RWPE2 (cell line): ENCODE data around the gene PPP2R5C.

Experiments
- ATAC-seq: fragments of 200-7000 bp; cut with Tn5 transposase; 3 replicates; pipeline ENCODE4 v1.9.1; 2021; ENCODE audit warnings: low read depth
- DNase-seq: peaks from one replicate; pipeline ENCODE4 v3.0.0-alpha.2; 2020; ENCODE audit warnings: low spot score
- H3K27ac ChIP-seq: fragments of 450-650 bp; 2 replicates; pipeline ENCODE4 v1.5.1; 2017; ENCODE audit warnings: mild to moderate bottlenecking; ENCODE audit not compliant: poor library complexity, severe bottlenecking
- H3K27me3 ChIP-seq: fragments of 250-450 bp; sonication (Bioruptor Pico); 2 replicates; pipeline ENCODE4 v1.5.1; 2021; ENCODE audit warnings: mild to moderate bottlenecking, moderate library complexity; ENCODE audit not compliant: insufficient read depth, poor library complexity, severe bottlenecking
- H3K36me3 ChIP-seq: fragments of 250-450 bp; sonication (Bioruptor Pico); 2 replicates; pipeline ENCODE4 v1.5.1; 2020; ENCODE audit warnings: low read depth, mild to moderate bottlenecking, moderate library complexity
- H3K4me1 ChIP-seq: fragments of 250-450 bp; sonication (Bioruptor Pico); 2 replicates; pipeline ENCODE4 v1.5.1; 2021; ENCODE audit warnings: mild to moderate bottlenecking, moderate library complexity; ENCODE audit not compliant: insufficient read depth, poor library complexity, severe bottlenecking
- H3K4me3 ChIP-seq: fragments of 250-450 bp; sonication (Bioruptor Pico); 2 replicates; pipeline ENCODE4 v1.5.1; 2021; ENCODE audit warnings: mild to moderate bottlenecking, moderate library complexity; ENCODE audit not compliant: severe bottlenecking
- H3K9me3 ChIP-seq: fragments of 250-450 bp; sonication (Bioruptor Pico); 2 replicates; pipeline ENCODE4 v1.5.1; 2021; ENCODE audit warnings: mild to moderate bottlenecking, moderate library complexity; ENCODE audit not compliant: severe bottlenecking
- TF ChIP-seq, protein P1 (sequence below): fragments of 450-650 bp; IDR thresholded peaks from one replicate; pipeline ENCODE4 v1.5.1; 2017; ENCODE audit warnings: mild to moderate bottlenecking, moderate library complexity; ENCODE audit not compliant: poor library complexity, severe bottlenecking

The PPP2R5C gene

DNA sequence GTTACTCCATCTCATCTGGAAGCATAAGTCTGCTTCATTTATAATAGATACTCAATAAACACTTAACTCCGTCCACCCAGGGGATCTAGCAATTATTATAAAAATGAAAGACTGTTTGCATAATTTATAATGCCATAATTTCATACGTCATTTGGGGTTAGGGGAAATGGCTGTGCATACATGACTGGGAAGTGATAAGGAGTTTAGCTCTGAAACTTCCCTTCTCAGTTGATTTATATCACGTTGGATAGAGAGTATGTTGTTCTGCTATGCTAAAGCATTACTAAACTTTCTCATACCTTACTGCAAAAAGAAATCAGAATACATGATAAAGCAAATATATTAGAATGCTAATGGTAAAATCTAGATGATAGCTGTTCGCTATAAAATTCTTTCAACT is 112.5 kb downstream of the PPP2R5C start:
- Histone ChIP-seq H3K36me3 (no peaks in the 10 kb centered on the region), H3K27me3 (no peaks in the 10 kb centered on the region), H3K9me3 (no peaks in the 10 kb centered on the region), H3K4me3 (no peak overlapping the region), H3K27ac (no peak overlapping the region), H3K4me1 (no peaks in the 10 kb centered on the region)
- no peak for ATAC-seq
- TF ChIP-seq, protein P1, sequence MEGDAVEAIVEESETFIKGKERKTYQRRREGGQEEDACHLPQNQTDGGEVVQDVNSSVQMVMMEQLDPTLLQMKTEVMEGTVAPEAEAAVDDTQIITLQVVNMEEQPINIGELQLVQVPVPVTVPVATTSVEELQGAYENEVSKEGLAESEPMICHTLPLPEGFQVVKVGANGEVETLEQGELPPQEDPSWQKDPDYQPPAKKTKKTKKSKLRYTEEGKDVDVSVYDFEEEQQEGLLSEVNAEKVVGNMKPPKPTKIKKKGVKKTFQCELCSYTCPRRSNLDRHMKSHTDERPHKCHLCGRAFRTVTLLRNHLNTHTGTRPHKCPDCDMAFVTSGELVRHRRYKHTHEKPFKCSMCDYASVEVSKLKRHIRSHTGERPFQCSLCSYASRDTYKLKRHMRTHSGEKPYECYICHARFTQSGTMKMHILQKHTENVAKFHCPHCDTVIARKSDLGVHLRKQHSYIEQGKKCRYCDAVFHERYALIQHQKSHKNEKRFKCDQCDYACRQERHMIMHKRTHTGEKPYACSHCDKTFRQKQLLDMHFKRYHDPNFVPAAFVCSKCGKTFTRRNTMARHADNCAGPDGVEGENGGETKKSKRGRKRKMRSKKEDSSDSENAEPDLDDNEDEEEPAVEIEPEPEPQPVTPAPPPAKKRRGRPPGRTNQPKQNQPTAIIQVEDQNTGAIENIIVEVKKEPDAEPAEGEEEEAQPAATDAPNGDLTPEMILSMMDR: no peak
- no peak for DNase-seq

DNA sequence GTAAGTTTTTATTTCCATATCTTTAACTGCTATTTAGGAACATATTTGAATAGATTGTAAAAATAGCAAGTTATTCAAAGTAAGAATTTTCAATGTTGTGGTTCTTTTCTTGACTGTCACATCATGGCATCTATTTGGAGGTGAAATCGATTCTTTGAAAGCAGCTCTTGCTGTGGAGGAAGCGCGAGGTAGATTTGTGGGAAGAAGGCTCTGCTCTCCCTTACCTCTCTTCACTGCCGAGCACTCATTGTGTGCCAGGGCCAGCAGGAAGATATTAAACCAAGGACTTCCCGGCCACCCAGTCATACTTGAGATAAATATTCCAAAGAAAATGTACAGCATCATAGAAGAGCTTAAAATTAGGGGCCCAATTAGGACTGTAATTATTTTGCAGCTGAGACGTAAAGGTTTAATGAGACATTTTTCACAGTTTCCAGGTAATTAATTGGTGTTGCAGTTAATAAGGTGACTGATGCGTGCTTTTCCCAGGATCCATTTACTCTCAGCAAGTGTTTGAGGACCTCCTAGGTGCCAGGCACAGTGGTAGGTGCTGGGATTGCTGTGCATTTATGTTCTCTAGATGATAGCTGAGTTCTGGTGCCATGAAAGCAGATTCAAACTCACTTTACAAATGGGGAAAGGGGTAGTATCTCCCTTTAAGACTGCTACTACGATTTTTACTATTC is 113.7 kb downstream of the PPP2R5C start:
- no peak for ATAC-seq
- TF ChIP-seq, protein P1: no peak

DNA sequence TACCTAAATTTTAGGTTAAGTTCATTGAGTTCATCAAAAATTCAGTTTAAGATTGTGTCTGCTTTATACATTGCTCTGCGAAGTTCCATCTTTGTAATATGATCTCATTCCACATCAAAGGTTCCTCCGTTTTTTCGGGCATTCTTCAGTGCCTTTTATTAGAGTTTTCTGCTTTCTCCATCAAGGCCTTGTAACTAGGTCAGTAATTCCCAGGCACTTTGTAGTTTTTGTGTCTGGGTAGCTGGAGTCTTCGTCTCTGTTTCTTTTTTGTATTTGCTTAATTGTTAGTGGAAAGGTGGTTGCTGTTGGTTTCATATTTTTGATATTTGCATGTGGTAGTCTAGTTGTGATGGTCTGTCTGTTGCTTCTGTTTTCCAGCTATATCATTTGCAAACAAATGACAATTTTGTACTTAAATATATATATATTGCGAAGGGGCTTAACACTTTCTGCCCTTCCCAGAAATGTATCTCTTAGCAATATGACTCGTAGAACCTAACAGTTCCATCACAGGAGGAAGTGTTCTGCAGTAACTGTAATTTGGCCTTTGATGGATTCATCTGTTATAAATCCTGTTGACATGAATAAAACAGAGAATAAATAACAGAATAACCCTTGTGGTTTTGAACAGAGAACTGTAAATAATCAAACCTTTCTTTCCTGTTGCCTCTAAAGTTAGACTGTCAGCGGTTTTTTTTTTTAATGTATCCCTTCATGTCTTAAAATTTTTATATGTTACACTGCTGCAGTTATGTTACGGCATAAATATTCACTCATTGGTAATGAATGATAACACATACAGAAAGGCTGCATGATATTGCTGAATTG is 114.4 kb downstream of the PPP2R5C start:
- Histone ChIP-seq H3K27ac (no peak overlapping the region), H3K27me3 (no peaks in the 10 kb centered on the region), H3K36me3 (no peaks in the 10 kb centered on the region), H3K4me1 (no peaks in the 10 kb centered on the region), H3K4me3 (no peak overlapping the region), H3K9me3 (no peaks in the 10 kb centered on the region)
- no peak for ATAC-seq
- no peak for DNase-seq
- TF ChIP-seq, protein P1: no peak

More for the DNA sequence above, 113.7 kb downstream of the PPP2R5C start:
- Histone ChIP-seq H3K36me3 (no peaks in the 10 kb centered on the region), H3K9me3 (no peaks in the 10 kb centered on the region), H3K4me3 (no peak overlapping the region), H3K4me1 (no peaks in the 10 kb centered on the region), H3K27me3 (no peaks in the 10 kb centered on the region), H3K27ac (no peak overlapping the region)
- no peak for DNase-seq

DNA sequence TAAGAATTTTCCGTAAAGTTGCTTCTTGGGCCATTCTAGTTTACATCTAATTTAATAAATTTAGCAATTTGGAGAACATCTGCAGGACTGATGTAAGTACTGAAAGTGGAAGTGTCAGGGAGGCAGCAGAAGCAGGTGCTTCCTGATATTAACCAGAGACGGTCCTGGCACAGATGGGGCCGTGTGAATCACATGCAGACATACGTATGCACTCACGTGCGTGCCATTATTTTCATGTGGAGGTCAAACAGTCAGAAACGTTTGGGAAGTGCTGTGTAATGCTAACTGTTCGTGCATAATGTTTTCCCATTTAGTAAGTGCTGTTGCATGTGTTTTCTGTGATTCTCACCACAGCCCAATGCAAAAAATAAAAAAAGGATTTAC is 115.0 kb downstream of the PPP2R5C start:
- no peaks in the 10 kb centered on the region for H3K4me1 ChIP-seq
- H3K27ac ChIP-seq: no peak overlapping the region
- H3K27me3 ChIP-seq: no peaks in the 10 kb centered on the region
- peaks cover 5% of the 10 kb centered on the region; the same call in 1 of the 2 replicates for H3K36me3 ChIP-seq
- ATAC-seq: no peak
- H3K4me3 ChIP-seq: no peak overlapping the region
- H3K9me3 ChIP-seq: no peaks in the 10 kb centered on the region
- TF ChIP-seq, protein P1: no peak
- DNase-seq: no peak
